Measurements from ENCODE around the gene MBLAC1.

- no peak for TF ChIP-seq CTCF (IDR thresholded peaks at IDR 0.05)
- TF ChIP-seq POLR2A (IDR thresholded peaks at IDR 0.05), result no peak
Observed at GRCh38 chr7:100166317-100166940, 39.7 kb downstream of the MBLAC1 start.
